Subcutaneous abdominal adipose tissue (tissue), 5 donors: ENCODE data around the gene CCL20.

Experiments used
- H3K27ac ChIP-seq: one replicate; pipeline ENCODE4 v1.7.0; 2013; ENCODE audit warnings: low read depth, mild to moderate bottlenecking, inconsistent platforms, low read length, moderate library complexity
- H3K27me3 ChIP-seq, 5 donors: one replicate each; pipeline ENCODE4 v1.7.0; 2013; ENCODE audit warnings: low read length in 5 of 5, inconsistent platforms in 1 of 5; ENCODE audit not compliant: control insufficient read depth in 5 of 5, insufficient read depth in 4 of 5
- H3K36me3 ChIP-seq, 5 donors: one replicate each; pipeline ENCODE4 v1.7.0; 2013; ENCODE audit warnings: low read length in 5 of 5; ENCODE audit not compliant: control insufficient read depth in 5 of 5, insufficient read depth in 5 of 5
- H3K4me1 ChIP-seq, 5 donors: one replicate each; pipeline ENCODE4 v1.7.0; 2013; ENCODE audit warnings: low read length in 5 of 5, mild to moderate bottlenecking in 3 of 5, moderate library complexity in 1 of 5; ENCODE audit not compliant: control insufficient read depth in 5 of 5, insufficient read depth in 5 of 5
- H3K4me3 ChIP-seq, 5 donors: one replicate each; pipeline ENCODE4 v1.7.0; 2013; ENCODE audit warnings: low read length in 5 of 5, low read depth in 1 of 5
- H3K9ac ChIP-seq, 5 donors: one replicate each; pipeline ENCODE4 v1.7.0; 2013; ENCODE audit warnings: low read length in 5 of 5, mild to moderate bottlenecking in 4 of 5, moderate library complexity in 3 of 5
- H3K9me3 ChIP-seq, 5 donors: one replicate each; pipeline ENCODE4 v1.7.0; 2013; ENCODE audit warnings: low read length in 5 of 5; ENCODE audit not compliant: control insufficient read depth in 5 of 5
- donor health status: healthy.
- donor health status: healthy.
- donor health status: healthy.
- donor health status: healthy.
- donor health status: healthy.

The CCL20 gene

GRCh38 chr2:227855440-227855839 is 41.8 kb downstream of the CCL20 start:
- H3K4me1 ChIP-seq, result no peaks in the 10 kb centered on the region
- H3K27ac ChIP-seq, result no peak overlapping the region
- no peak overlapping the region for H3K9ac ChIP-seq
- H3K36me3 ChIP-seq, result no peaks in the 10 kb centered on the region
- peaks cover 0 to 3% (median 0%) of the 10 kb centered on the region in 5 donors for H3K27me3 ChIP-seq
- H3K4me3 ChIP-seq, result no peak overlapping the region
- H3K9me3 ChIP-seq, result no peaks in the 10 kb centered on the region

- Histone ChIP-seq H3K27ac (no peak overlapping the region), H3K36me3 (no peaks in the 10 kb centered on the region), H3K9ac (no peak overlapping the region), H3K27me3 (peaks cover 0 to 3% (median 0%) of the 10 kb centered on the region in 5 donors), H3K4me1 (no peaks in the 10 kb centered on the region), H3K9me3 (no peaks in the 10 kb centered on the region), H3K4me3 (no peak overlapping the region)
Observed at GRCh38 chr2:227856697-227857096, 43.1 kb downstream of the CCL20 start.

GRCh38 chr2:227860221-227860641 is 46.6 kb downstream of the CCL20 start:
- Histone ChIP-seq H3K4me3 (no peak overlapping the region), H3K27ac (no peak overlapping the region), H3K4me1 (peaks cover 0 to 23% (median 13%) of the 10 kb centered on the region in 5 donors)

GRCh38 chr2:227861011-227861410 is 47.4 kb downstream of the CCL20 start:
- H3K9me3 ChIP-seq, result no peaks in the 10 kb centered on the region
- no peak overlapping the region for H3K4me3 ChIP-seq
- H3K27me3 ChIP-seq, result no peaks in the 10 kb centered on the region
- no peaks in the 10 kb centered on the region for H3K36me3 ChIP-seq
- H3K9ac ChIP-seq, result no peak overlapping the region
- H3K4me1 ChIP-seq, result peaks cover 0 to 23% (median 13%) of the 10 kb centered on the region in 5 donors
- no peak overlapping the region for H3K27ac ChIP-seq

More at GRCh38 chr2:227860221-227860641, 46.6 kb downstream of the CCL20 start:
- Histone ChIP-seq H3K9ac (no peak overlapping the region), H3K36me3 (no peaks in the 10 kb centered on the region), H3K27me3 (no peaks in the 10 kb centered on the region), H3K9me3 (no peaks in the 10 kb centered on the region)

- Histone ChIP-seq H3K36me3 (no peaks in the 10 kb centered on the region), H3K4me3 (no peak overlapping the region), H3K4me1 (peaks cover 0 to 23% (median 13%) of the 10 kb centered on the region in 5 donors), H3K9me3 (no peaks in the 10 kb centered on the region), H3K27me3 (no peaks in the 10 kb centered on the region), H3K27ac (peak overlapping the region; percentile 90), H3K9ac (peak overlapping the region in 1 of 5 donors; percentile 68)
Observed at GRCh38 chr2:227862227-227862740, 48.6 kb downstream of the CCL20 start.

- Histone ChIP-seq H3K4me3 (no peak overlapping the region), H3K9ac (peak overlapping the region in 2 of 5 donors; percentile 12 to 78), H3K36me3 (no peaks in the 10 kb centered on the region), H3K9me3 (no peaks in the 10 kb centered on the region), H3K4me1 (peaks cover 0 to 23% (median 13%) of the 10 kb centered on the region in 5 donors), H3K27me3 (no peaks in the 10 kb centered on the region), H3K27ac (peak overlapping the region; percentile 90)
Observed at GRCh38 chr2:227862741-227863588, 49.3 kb downstream of the CCL20 start.

GRCh38 chr2:227864161-227864756 is 50.6 kb downstream of the CCL20 start:
- H3K27me3 ChIP-seq, result no peaks in the 10 kb centered on the region
- H3K9me3 ChIP-seq, result no peaks in the 10 kb centered on the region
- peaks cover 0 to 23% (median 13%) of the 10 kb centered on the region in 5 donors for H3K4me1 ChIP-seq
- H3K36me3 ChIP-seq, result no peaks in the 10 kb centered on the region
- H3K9ac ChIP-seq, result no peak overlapping the region
- peak overlapping the region in 4 of 5 donors; percentile 5 to 36 (median 19) for H3K4me3 ChIP-seq
- H3K27ac ChIP-seq, result peak overlapping the region; percentile 90

GRCh38 chr2:227865291-227865690 is 51.6 kb downstream of the CCL20 start:
- Histone ChIP-seq H3K36me3 (no peaks in the 10 kb centered on the region), H3K4me3 (no peak overlapping the region), H3K4me1 (peaks cover 0 to 23% (median 13%) of the 10 kb centered on the region in 5 donors), H3K27ac (no peak overlapping the region), H3K9ac (no peak overlapping the region), H3K27me3 (no peaks in the 10 kb centered on the region), H3K9me3 (no peaks in the 10 kb centered on the region)
